ENCODE results near the gene MYLK2. TPM values are rescaled to one million over a fixed set of nuclear protein-coding genes. Genes with fewer than 3 reads are reported as not detected.

MYLK2 gene
- total and polyA plus RNA-seq, 3 donors from 2014 or later = 1.2 to 1.6 (median 1.3) TPM

DNA sequence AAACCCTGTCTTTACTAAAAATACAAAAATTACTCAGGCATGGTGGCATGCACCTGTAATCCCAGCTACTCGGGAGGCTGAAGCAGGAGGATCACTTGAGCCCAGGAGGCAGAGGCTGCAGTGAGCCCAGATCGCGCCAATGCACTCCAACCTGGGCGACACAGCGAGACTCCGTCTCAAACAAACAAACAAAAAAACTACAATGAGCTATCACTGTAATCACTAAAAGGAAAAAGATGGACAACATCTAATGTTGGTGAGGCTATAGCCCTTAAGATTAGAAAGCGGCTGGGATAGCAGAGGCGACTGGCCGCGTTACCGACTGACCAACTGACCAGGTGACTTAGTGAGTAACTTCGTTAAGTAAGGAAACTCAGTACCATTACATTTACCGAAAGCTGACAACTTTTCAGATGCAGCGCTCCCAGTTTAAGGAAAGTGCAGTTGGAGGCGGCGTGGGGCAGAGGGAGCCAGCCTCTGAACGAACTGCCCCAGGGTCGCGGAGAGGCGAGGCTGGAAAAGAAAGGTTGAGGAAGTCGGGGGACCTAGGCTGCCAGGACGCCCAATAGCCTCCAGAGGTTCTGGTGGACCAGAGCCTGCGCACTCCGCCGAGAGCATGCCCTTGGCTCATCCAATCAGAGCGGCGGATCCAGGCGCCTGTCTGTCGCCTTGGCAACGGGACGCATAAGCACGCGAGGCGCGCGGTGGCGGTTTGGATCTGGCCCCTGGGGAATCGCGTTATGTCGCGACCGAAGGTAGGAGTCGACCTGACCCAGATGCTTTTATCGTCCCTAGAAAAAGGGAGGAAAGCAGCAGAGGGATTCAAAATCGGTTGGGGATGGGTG is 60.2 kb downstream of the MYLK2 start:
- no peaks in the 10 kb centered on the region for H3K36me3 ChIP-seq (ENCODE audit: low read depth, missing control alignments)
- no peak for TF ChIP-seq POLR2A (IDR thresholded peaks at IDR 0.05)
- TF ChIP-seq, protein P1, sequence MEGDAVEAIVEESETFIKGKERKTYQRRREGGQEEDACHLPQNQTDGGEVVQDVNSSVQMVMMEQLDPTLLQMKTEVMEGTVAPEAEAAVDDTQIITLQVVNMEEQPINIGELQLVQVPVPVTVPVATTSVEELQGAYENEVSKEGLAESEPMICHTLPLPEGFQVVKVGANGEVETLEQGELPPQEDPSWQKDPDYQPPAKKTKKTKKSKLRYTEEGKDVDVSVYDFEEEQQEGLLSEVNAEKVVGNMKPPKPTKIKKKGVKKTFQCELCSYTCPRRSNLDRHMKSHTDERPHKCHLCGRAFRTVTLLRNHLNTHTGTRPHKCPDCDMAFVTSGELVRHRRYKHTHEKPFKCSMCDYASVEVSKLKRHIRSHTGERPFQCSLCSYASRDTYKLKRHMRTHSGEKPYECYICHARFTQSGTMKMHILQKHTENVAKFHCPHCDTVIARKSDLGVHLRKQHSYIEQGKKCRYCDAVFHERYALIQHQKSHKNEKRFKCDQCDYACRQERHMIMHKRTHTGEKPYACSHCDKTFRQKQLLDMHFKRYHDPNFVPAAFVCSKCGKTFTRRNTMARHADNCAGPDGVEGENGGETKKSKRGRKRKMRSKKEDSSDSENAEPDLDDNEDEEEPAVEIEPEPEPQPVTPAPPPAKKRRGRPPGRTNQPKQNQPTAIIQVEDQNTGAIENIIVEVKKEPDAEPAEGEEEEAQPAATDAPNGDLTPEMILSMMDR (IDR thresholded peaks at IDR 0.05) = no peak
- peak overlapping the region; percentile 55 to 69 for H3K27ac ChIP-seq
- H3K4me3 ChIP-seq = peak overlapping the region; percentile 60 to 70
- H3K9me3 ChIP-seq = no peaks in the 10 kb centered on the region
- intact Hi-C loops (cut with DNase I; ENCODE audit: low total_unique reads) = no loop called here
- H3K4me1 ChIP-seq = no peaks in the 10 kb centered on the region
- DNase-seq = peak; percentile 99
- H3K27me3 ChIP-seq = no peaks in the 10 kb centered on the region
- WGBS, 2 donors = 4 to 7% methylated on average over 30 to 45 of the region's 45 CpGs

DNA sequence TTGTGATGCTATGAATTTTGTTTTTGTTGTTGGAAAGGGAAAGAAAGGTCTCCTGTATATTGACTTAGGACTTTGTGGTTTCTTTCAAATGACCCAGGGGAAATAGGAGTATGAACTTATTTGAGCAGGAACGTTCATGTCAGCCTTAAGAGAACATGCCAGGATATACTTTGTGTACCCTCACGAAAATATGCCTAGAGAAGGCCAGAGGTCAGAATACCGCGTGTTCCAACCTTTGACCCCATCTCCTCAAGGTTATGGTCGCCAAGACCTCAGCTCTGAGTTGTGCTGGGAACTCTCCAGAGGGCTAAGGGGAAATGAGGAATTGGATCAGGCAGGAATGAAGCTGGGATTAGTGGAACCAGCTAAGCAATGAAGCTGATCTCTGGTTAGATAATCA is 62.8 kb downstream of the MYLK2 start:
- Histone ChIP-seq H3K9me3 (no peaks in the 10 kb centered on the region), H3K4me1 (no peaks in the 10 kb centered on the region), H3K36me3 (ENCODE audit: low read depth, missing control alignments) (no peaks in the 10 kb centered on the region), H3K27me3 (no peaks in the 10 kb centered on the region), H3K4me3 (no peak overlapping the region), H3K27ac (no peak overlapping the region)
- 55 to 73% methylated on average over 5 of the region's 5 CpGs for WGBS, 2 donors
- TF ChIP-seq POLR2A (IDR thresholded peaks at IDR 0.05) = no peak
- TF ChIP-seq, protein P1 (IDR thresholded peaks at IDR 0.05) = no peak
- DNase-seq = no peak
- intact Hi-C loops (cut with DNase I; ENCODE audit: low total_unique reads) = no loop called here

DNA sequence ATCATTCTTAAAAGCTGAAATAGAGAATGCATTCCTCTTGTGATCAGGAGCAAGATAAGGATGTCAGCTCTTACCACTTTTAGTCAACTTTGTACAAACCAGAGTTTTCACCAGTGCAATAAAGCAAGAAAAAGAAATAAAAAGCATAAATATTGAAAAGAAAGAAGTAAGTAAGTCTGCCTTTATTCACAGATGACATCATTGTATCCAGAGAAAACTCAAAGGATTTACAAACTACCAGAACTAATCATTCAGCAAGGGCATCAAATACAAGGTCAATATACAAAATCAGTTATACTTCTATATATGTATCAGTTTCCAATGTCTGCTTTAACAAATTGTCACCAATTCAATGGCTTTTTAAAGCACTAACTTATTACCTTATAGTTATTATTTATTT is 64.7 kb downstream of the MYLK2 start:
- H3K9me3 ChIP-seq = no peaks in the 10 kb centered on the region
- no peak for TF ChIP-seq POLR2A (IDR thresholded peaks at IDR 0.05)
- TF ChIP-seq, protein P1 (IDR thresholded peaks at IDR 0.05) = no peak
- intact Hi-C loops (cut with DNase I; ENCODE audit: low total_unique reads) = no loop called here
- H3K27me3 ChIP-seq = no peaks in the 10 kb centered on the region
- no peak overlapping the region for H3K27ac ChIP-seq
- H3K4me3 ChIP-seq = no peak overlapping the region
- no peaks in the 10 kb centered on the region for H3K4me1 ChIP-seq
- no peak for DNase-seq
- H3K36me3 ChIP-seq (ENCODE audit: low read depth, missing control alignments) = no peaks in the 10 kb centered on the region

Small RNAs within 50 kb of the gene (small RNA-seq; reads per million reads assigned to genes)
- 0 reads per million in 2 donors for gene AL160175.1

Other genes with a start within 250 kb of the MYLK2 start
- gene ID1, start 214.1 kb upstream of the MYLK2 start, total RNA-seq = 100 to 1,000 TPM; 124 to 128 TPM
- 18.7 TPM for gene ID1, start 214.1 kb upstream of the MYLK2 start, polyA plus RNA-seq (ENCODE audit: insufficient read depth, low read depth, low replicate concordance)
- 1 to 10 TPM; 6.0 to 6.1 TPM for gene COX4I2, start 181.4 kb upstream of the MYLK2 start, total RNA-seq
- gene COX4I2, start 181.4 kb upstream of the MYLK2 start, polyA plus RNA-seq (ENCODE audit: insufficient read depth, low read depth, low replicate concordance) = 2.2 TPM
- 10 to 100 TPM; 83.0 to 84.7 TPM for gene BCL2L1, start 96.5 kb upstream of the MYLK2 start, total RNA-seq
- gene BCL2L1, start 96.5 kb upstream of the MYLK2 start, polyA plus RNA-seq (ENCODE audit: insufficient read depth, low read depth, low replicate concordance) = 122 TPM
- gene TPX2, start 80.1 kb upstream of the MYLK2 start, total RNA-seq = 10 to 100 TPM; 39.7 to 52.5 TPM
- gene TPX2, start 80.1 kb upstream of the MYLK2 start, polyA plus RNA-seq (ENCODE audit: insufficient read depth, low read depth, low replicate concordance) = 74.6 TPM
- gene FOXS1, start 26.2 kb downstream of the MYLK2 start, total RNA-seq = 1 to 10 TPM; 4.3 to 4.4 TPM
- gene FOXS1, start 26.2 kb downstream of the MYLK2 start, polyA plus RNA-seq (ENCODE audit: insufficient read depth, low read depth, low replicate concordance) = 10.0 TPM
- 100 to 1,000 TPM; 175 to 274 TPM for gene DUSP15, start 51.2 kb downstream of the MYLK2 start, total RNA-seq
- 182 TPM for gene DUSP15, start 51.2 kb downstream of the MYLK2 start, polyA plus RNA-seq (ENCODE audit: insufficient read depth, low read depth, low replicate concordance)
- 10 to 100 TPM in 1 of 2 donors, 1 to 10 TPM in 1; 8.7 to 19.1 TPM for gene TTLL9, start 51.3 kb downstream of the MYLK2 start, total RNA-seq
- 32.7 TPM for gene TTLL9, start 51.3 kb downstream of the MYLK2 start, polyA plus RNA-seq (ENCODE audit: insufficient read depth, low read depth, low replicate concordance)
- 10 to 100 TPM; 27.0 to 37.5 TPM for gene PDRG1, start 132.7 kb downstream of the MYLK2 start, total RNA-seq
- gene PDRG1, start 132.7 kb downstream of the MYLK2 start, polyA plus RNA-seq (ENCODE audit: insufficient read depth, low read depth, low replicate concordance) = 70.1 TPM
- under 1 TPM; 0.25 to 0.39 TPM for gene XKR7, start 148.8 kb downstream of the MYLK2 start, total RNA-seq
- gene XKR7, start 148.8 kb downstream of the MYLK2 start, polyA plus RNA-seq (ENCODE audit: insufficient read depth, low read depth, low replicate concordance) = 0.96 TPM
- 1 to 10 TPM; 2.7 to 3.0 TPM for gene CCM2L, start 191.1 kb downstream of the MYLK2 start, total RNA-seq
- gene CCM2L, start 191.1 kb downstream of the MYLK2 start, polyA plus RNA-seq (ENCODE audit: insufficient read depth, low read depth, low replicate concordance) = 3.5 TPM
- gene HCK, start 232.9 kb downstream of the MYLK2 start, total RNA-seq = 1 to 10 TPM; 1.3 to 4.5 TPM
- 8.9 TPM for gene HCK, start 232.9 kb downstream of the MYLK2 start, polyA plus RNA-seq (ENCODE audit: insufficient read depth, low read depth, low replicate concordance)